ENCODE results near the gene MYO3A. TPM values are rescaled to one million over a fixed set of nuclear protein-coding genes. Genes with fewer than 3 reads are reported as not detected.

Gene MYO3A
- total RNA-seq, 4 donors from 2014 or later, result 0.12 to 0.33 (median 0.13) TPM; not detected in 1

GRCh38 chr10:26022831-26023230 lies 88.8 kb downstream of the MYO3A start:
- H3K36me3 ChIP-seq, result no peaks in the 10 kb centered on the region
- DNase-seq (no peak), ATAC-seq (no peak)
- in situ Hi-C loops (cut with MboI; ENCODE audit: low sequenced_read_pairs in 4 of 4) (no loop called here), intact Hi-C loops (cut with DNase I; ENCODE audit: low total_unique reads) (no loop called here)
- H3K4me1 ChIP-seq, result no peaks in the 10 kb centered on the region
- no peaks in the 10 kb centered on the region for H3K9me3 ChIP-seq
- no peaks in the 10 kb centered on the region for H3K27me3 ChIP-seq
- TF ChIP-seq POLR2A (IDR thresholded peaks at IDR 0.05) (no peak), CTCF (IDR thresholded peaks at IDR 0.05 in 4 of 5, conservative IDR thresholded peaks at IDR 0.05 in 1 of 5) (no peak)
- no peak overlapping the region for H3K4me3 ChIP-seq
- no peak overlapping the region for H3K27ac ChIP-seq

GRCh38 chr10:26024303-26024702 lies 90.3 kb downstream of the MYO3A start:
- ATAC-seq (no peak), DNase-seq (no peak)
- H3K27ac ChIP-seq, result no peak overlapping the region
- no peaks in the 10 kb centered on the region for H3K36me3 ChIP-seq
- no peaks in the 10 kb centered on the region for H3K9me3 ChIP-seq
- TF ChIP-seq POLR2A (IDR thresholded peaks at IDR 0.05) (no peak), CTCF (IDR thresholded peaks at IDR 0.05 in 4 of 5, conservative IDR thresholded peaks at IDR 0.05 in 1 of 5) (no peak)
- no peaks in the 10 kb centered on the region for H3K27me3 ChIP-seq
- no peaks in the 10 kb centered on the region for H3K4me1 ChIP-seq
- intact Hi-C loops (cut with DNase I; ENCODE audit: low total_unique reads) (no loop called here), in situ Hi-C loops (cut with MboI; ENCODE audit: low sequenced_read_pairs in 4 of 4) (no loop called here)
- no peak overlapping the region for H3K4me3 ChIP-seq

- Histone ChIP-seq H3K27ac (no peak overlapping the region), H3K9me3 (no peaks in the 10 kb centered on the region), H3K4me1 (no peaks in the 10 kb centered on the region), H3K27me3 (no peaks in the 10 kb centered on the region), H3K36me3 (no peaks in the 10 kb centered on the region), H3K4me3 (no peak overlapping the region)
- no peak for DNase-seq
- no peak for ATAC-seq
- TF ChIP-seq POLR2A (IDR thresholded peaks at IDR 0.05), result no peak
- no peak for TF ChIP-seq CTCF (IDR thresholded peaks at IDR 0.05 in 4 of 5, conservative IDR thresholded peaks at IDR 0.05 in 1 of 5)
- intact Hi-C loops (cut with DNase I; ENCODE audit: low total_unique reads), result no loop called here
- in situ Hi-C loops (cut with MboI; ENCODE audit: low sequenced_read_pairs in 4 of 4), result no loop called here
These were observed 91.5 kb downstream of the MYO3A start for GRCh38 chr10:26025523-26025922.

GRCh38 chr10:26029858-26030257 lies 95.8 kb downstream of the MYO3A start:
- intact Hi-C loops (cut with DNase I; ENCODE audit: low total_unique reads) (no loop called here), in situ Hi-C loops (cut with MboI; ENCODE audit: low sequenced_read_pairs in 4 of 4) (no loop called here)
- no peak for DNase-seq
- Histone ChIP-seq H3K36me3 (no peaks in the 10 kb centered on the region), H3K27ac (no peak overlapping the region), H3K4me3 (no peak overlapping the region), H3K9me3 (no peaks in the 10 kb centered on the region), H3K4me1 (no peaks in the 10 kb centered on the region), H3K27me3 (no peaks in the 10 kb centered on the region)
- ATAC-seq, result no peak
- TF ChIP-seq POLR2A (IDR thresholded peaks at IDR 0.05) (no peak), CTCF (IDR thresholded peaks at IDR 0.05 in 4 of 5, conservative IDR thresholded peaks at IDR 0.05 in 1 of 5) (no peak)

- H3K27ac ChIP-seq, result no peak overlapping the region
- H3K9me3 ChIP-seq, result no peaks in the 10 kb centered on the region
- no peaks in the 10 kb centered on the region for H3K4me1 ChIP-seq
- in situ Hi-C loops (cut with MboI; ENCODE audit: low sequenced_read_pairs in 4 of 4), result no loop called here
- intact Hi-C loops (cut with DNase I; ENCODE audit: low total_unique reads), result no loop called here
- no peaks in the 10 kb centered on the region for H3K27me3 ChIP-seq
- no peaks in the 10 kb centered on the region for H3K36me3 ChIP-seq
- ATAC-seq (no peak), DNase-seq (no peak)
- no peak for TF ChIP-seq CTCF (IDR thresholded peaks at IDR 0.05 in 4 of 5, conservative IDR thresholded peaks at IDR 0.05 in 1 of 5)
- TF ChIP-seq POLR2A (IDR thresholded peaks at IDR 0.05), result no peak
- no peak overlapping the region for H3K4me3 ChIP-seq
These were observed 97.3 kb downstream of the MYO3A start for GRCh38 chr10:26031300-26031699.

All from gastrocnemius medialis (tissue), 4 donors.